IPS-18c (cell line): Measurements from ENCODE around the gene FALEC.
"Not testable (repeated sequence)": the region's sequence is repeated elsewhere in the genome, so short reads cannot be mapped to it uniquely, and the experiment has no call there.

Experiments used
- H3K4me3 ChIP-seq: 2 replicates; pipeline ENCODE4 v1.7.0; 2013; ENCODE audit warnings: low read depth, mild to moderate bottlenecking, low read length, moderate library complexity; ENCODE audit not compliant: insufficient read depth
- H3K9me3 ChIP-seq: one replicate; pipeline ENCODE4 v1.6.1; 2013; ENCODE audit warnings: mild to moderate bottlenecking, low read length, moderate library complexity; ENCODE audit not compliant: control insufficient read depth, insufficient read depth

Gene FALEC

DNA sequence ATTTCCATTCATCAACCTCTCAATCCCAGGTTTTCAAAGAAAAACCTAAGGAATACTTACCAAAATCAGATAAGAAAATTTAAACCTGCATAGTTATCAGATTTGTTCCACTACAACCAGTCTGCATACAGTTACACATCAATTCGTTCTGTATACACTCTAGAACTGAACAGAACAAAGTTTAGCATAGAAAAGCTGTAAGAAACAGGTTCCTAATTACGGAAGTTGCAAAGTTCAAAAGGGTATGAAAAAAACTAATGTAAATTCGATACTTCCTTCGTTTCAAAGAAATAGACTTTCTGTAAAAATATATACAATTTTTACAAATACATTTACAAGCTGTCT lies 60.8 kb downstream of the FALEC start:
- peak overlapping the region; percentile 86 for H3K4me3 ChIP-seq
- H3K9me3 ChIP-seq = no peaks in the 10 kb centered on the region

DNA sequence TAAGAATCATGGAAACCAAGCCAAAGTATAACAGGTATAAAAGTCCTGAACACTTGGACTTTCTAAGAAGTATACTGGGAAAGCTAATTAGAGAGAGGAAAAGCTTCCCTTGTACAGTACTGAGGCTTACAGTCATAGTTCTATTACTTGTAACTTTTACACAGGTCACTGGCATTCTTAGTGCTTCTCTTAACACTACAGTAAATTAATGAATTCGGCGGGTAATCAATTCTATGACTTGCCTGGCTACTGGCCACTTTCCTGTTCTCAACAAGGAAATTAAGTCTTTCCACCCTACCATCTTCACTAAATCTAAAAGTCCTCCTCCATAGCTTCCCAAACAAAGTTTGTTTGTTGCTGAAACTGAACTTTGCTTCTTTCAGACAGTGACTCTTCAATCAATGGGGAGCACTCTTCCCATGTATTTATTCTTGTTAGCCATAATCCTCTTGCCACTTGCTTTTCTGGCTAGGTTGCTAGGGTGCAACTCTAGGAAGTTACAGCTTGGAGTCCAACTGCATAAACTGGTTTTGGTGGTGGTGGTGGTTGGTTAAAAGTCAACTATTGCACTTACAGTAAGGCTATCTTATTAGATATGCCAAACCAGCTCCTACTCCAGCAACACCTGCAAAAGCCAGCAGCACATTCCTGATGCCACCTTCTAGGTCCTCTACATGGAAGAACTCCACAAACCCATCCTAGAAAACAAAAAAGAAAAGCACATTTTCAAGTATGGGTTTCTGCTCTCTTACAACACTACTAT lies 61.4 kb downstream of the FALEC start:
- Histone ChIP-seq H3K4me3 (peak overlapping the region; percentile 86), H3K9me3 (no peaks in the 10 kb centered on the region)

GRCh38 chr1:150577557-150578271 lies 62.2 kb downstream of the FALEC start:
- Histone ChIP-seq H3K9me3 (no peaks in the 10 kb centered on the region), H3K4me3 (peak overlapping the region; percentile 86)

- H3K4me3 ChIP-seq = peak overlapping the region; percentile 86
- no peaks in the 10 kb centered on the region for H3K9me3 ChIP-seq
Observed at GRCh38 chr1:150578272-150579109, 62.9 kb downstream of the FALEC start.

GRCh38 chr1:150579110-150579944 lies 63.8 kb downstream of the FALEC start, which contains the start of gene MCL1:
MCL1 (minus strand) TSS chr1:150579610; CDS start chr1:150579530, 80 bp downstream.
- Histone ChIP-seq H3K4me3 (peak within 1 kb of the TSS; percentile 86), H3K9me3 (no peaks in the 10 kb centered on the region)

DNA sequence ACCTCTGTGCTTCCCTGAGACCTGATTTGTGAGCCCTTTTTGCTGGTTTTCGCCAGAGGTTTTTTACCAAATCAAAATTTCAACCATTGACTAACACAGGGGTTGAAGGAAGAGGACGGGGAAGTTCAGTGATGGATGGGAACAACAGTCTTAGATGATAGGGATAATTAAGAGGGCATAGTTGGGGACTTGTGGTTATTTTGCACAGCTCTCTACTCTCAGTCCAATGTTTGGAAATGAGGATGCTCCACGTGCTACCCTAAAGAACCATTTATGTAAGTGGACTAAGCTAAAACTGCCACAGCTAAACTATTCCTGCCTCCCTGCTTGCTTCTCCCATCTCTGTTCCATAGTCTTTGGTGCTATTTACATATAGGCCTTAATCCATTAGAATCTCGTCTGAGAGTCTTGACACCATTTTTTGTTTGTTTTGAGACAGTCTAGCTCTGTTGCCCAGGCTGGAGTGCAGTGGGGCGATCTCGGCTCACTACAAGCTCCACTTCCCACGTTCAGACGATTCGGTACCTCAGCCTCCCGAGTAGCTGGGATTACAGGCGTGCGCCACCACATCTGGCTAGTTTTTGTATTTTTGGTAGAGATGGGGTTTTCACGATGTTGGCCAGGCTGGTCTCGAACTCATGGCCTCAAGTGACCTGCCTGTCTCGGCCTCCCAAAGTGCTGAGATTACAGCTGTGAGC lies 64.5 kb downstream of the FALEC start:
- no peaks in the 10 kb centered on the region for H3K9me3 ChIP-seq
- peak overlapping the region; percentile 63 for H3K4me3 ChIP-seq

DNA sequence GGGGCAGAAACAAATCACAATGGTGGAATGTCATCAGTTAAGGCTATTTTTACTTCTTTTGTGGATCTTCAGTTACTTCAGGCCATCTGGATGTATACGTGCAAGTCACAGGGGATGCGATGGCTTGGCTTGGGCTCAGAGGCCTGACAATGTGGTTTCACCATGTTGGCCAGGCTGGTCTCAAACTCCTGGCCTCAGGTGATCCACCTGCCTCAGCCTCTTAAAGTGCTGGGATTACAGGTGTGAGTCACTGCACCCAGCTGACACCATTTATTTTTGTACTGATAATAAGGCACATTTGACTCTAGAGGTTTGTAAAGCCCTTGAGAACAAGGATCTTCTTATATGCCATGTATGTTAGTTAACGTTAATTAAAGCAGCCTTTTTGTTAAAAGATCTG lies 65.4 kb downstream of the FALEC start:
- H3K9me3 ChIP-seq, H3K4me3 ChIP-seq: not testable (repeated sequence)

DNA sequence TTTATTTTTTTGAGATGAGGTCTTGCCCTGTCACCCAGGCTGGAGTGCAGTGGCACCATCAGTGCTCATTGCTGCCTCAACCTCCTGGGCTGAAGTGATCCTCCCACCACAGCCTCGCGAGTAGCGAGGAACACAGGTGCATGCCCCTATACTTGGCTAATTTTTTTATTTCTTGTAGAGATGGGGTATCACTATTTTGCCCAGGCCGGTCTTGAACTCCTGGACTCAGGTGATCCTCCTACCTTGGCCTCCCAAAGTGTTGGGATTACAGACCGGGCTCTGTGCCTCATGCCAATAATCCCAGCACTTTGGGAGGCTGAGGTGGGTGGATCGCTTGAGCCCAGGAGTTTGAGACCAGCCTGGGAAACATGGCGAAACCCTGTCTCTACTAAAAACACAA lies 65.9 kb downstream of the FALEC start:
- not testable (repeated sequence) for H3K9me3 ChIP-seq, H3K4me3 ChIP-seq

- not testable (repeated sequence) for H3K9me3 ChIP-seq
Observed at GRCh38 chr1:150581962-150582361, 66.4 kb downstream of the FALEC start.

GRCh38 chr1:150582371-150582770 lies 66.8 kb downstream of the FALEC start:
- no peaks in the 10 kb centered on the region for H3K9me3 ChIP-seq
- H3K4me3 ChIP-seq = no peak overlapping the region

More at GRCh38 chr1:150581962-150582361, 66.4 kb downstream of the FALEC start:
- H3K4me3 ChIP-seq = not testable (repeated sequence)
